T-helper 2 cell treated with Interferon-gamma antibody and Interleukin-4, amounts not matched to agents 100 ng/mL and 5 ng/mL, for 36 hours (primary cell): Measurements from ENCODE around the gene FAP. TPM values are rescaled to one million over a fixed set of nuclear protein-coding genes. Genes with fewer than 3 reads are reported as not detected.

Experiments
- intact Hi-C: fragments of 100-400 bp; cut with micrococcal nuclease; formaldehyde crosslinking; loops from one replicate; pipeline ENCODE4 v1.15.1; 2023
- total RNA-seq: library from RNA; stranded (reverse); gene quantifications from 2 replicates; pipeline ENCODE4 v1.2.3, GENCODE V29; 2022

Gene FAP
- total RNA-seq, 1 donor from 2014 or later = not detected

- intact Hi-C loops = no loop called here
Measured at GRCh38 chr2:162196638-162197037, 46.6 kb downstream of the FAP start.

- intact Hi-C loops = no loop called here
Measured at GRCh38 chr2:162188451-162188850, 54.8 kb downstream of the FAP start.

- intact Hi-C loops = no loop called here
Measured at GRCh38 chr2:162185541-162186232, 57.6 kb downstream of the FAP start.

GRCh38 chr2:162184821-162185450, 58.3 kb downstream of the FAP start:
- intact Hi-C loops = no loop called here

GRCh38 chr2:162184359-162184758, 58.9 kb downstream of the FAP start:
- intact Hi-C loops = no loop called here

GRCh38 chr2:162182395-162182794, 60.9 kb downstream of the FAP start:
- intact Hi-C loops = no loop called here

- intact Hi-C loops = no loop called here
Measured at GRCh38 chr2:162177301-162177700, 65.9 kb downstream of the FAP start.

- intact Hi-C loops = no loop called here
Measured at GRCh38 chr2:162175714-162176113, 67.5 kb downstream of the FAP start.

GRCh38 chr2:162174746-162175145, 68.5 kb downstream of the FAP start:
- intact Hi-C loops = no loop called here

GRCh38 chr2:162172802-162173370, 70.4 kb downstream of the FAP start:
- intact Hi-C loops = no loop called here

GRCh38 chr2:162166745-162167144, 76.5 kb downstream of the FAP start:
- intact Hi-C loops = no loop called here

GRCh38 chr2:162166174-162166573, 77.1 kb downstream of the FAP start:
- intact Hi-C loops = no loop called here

- intact Hi-C loops = no loop called here
Measured at GRCh38 chr2:162164802-162165201, 78.4 kb downstream of the FAP start.

- intact Hi-C loops = no loop called here
Measured at GRCh38 chr2:162159446-162159845, 83.8 kb downstream of the FAP start.

- intact Hi-C loops = no loop called here
Measured at GRCh38 chr2:162156149-162156548, 87.1 kb downstream of the FAP start.

GRCh38 chr2:162155093-162155492, 88.2 kb downstream of the FAP start:
- intact Hi-C loops = no loop called here

GRCh38 chr2:162153608-162154224, 89.5 kb downstream of the FAP start:
- intact Hi-C loops = loop anchor here (1.0 kb wide), 2 partner anchors 145 to 567 kb away; no protein-coding TSS in a partner anchor

- intact Hi-C loops = no loop called here
Measured at GRCh38 chr2:162152147-162152546, 91.1 kb downstream of the FAP start, which contains the start of gene GCG. Gene GCG, minus strand, starts transcription at chr2:162152247. Its CDS starts 3,069 bp downstream, at chr2:162149178.

GRCh38 chr2:162149940-162150339, 93.3 kb downstream of the FAP start:
- intact Hi-C loops = no loop called here

GRCh38 chr2:162149466-162149865, 93.8 kb downstream of the FAP start:
- intact Hi-C loops = no loop called here

- intact Hi-C loops = no loop called here
Measured at GRCh38 chr2:162148956-162149355, 94.3 kb downstream of the FAP start.

GRCh38 chr2:162143969-162144368, 99.3 kb downstream of the FAP start:
- intact Hi-C loops = no loop called here
